ENCODE data around the gene DCT. TPM values are rescaled to one million over a fixed set of nuclear protein-coding genes. Genes with fewer than 3 reads are reported as not detected.

The DCT gene
- total and polyA plus RNA-seq, 2 of the 8 experiments (the other 6 are each of a cell fraction or from before 2014, with no cell fraction given): 0.02 TPM; not detected in 1

GRCh38 chr13:94435604-94436226, 43.8 kb downstream of the DCT start:
- H3K27me3 ChIP-seq (replicated peaks in 1 of 4; ENCODE audit: control insufficient read depth in 3 of 4, extremely low read depth in 1 of 4, insufficient read depth in 3 of 4, low read length in 3 of 4): no peaks in the 10 kb centered on the region; a peak in 1 of 7 replicates
- H3K9me3 ChIP-seq (ENCODE audit: insufficient read depth in 2 of 2, low read depth in 1 of 2, low read length in 1 of 2): no peaks in the 10 kb centered on the region
- WGBS, 2 experiments (ENCODE audit: extremely low coverage in 1 of 2, insufficient coverage in 1 of 2, insufficient read length in 1 of 2, insufficient replicate concordance in 2 of 2, low coverage in 1 of 2, low lambda C conversion rate in 2 of 2, missing lambda C conversion rate in 1 of 2): 54% methylated on average over 4 of the region's 4 CpGs; no CpG with 5 or more reads in 1 of the 2 experiments
- H3K9ac ChIP-seq (replicated peaks in 1 of 4; ENCODE audit: extremely low read depth in 1 of 4, low read depth in 3 of 4, low read length in 3 of 4): no peak overlapping the region
- H3K36me3 ChIP-seq (ENCODE audit: control insufficient read depth in 2 of 4, insufficient read depth in 4 of 4, low read length in 3 of 4): no peaks in the 10 kb centered on the region
- no peak overlapping the region for H3K56ac ChIP-seq (replicated peaks; ENCODE audit: insufficient read length, low read depth, low read length)
- no peak overlapping the region for H2AK5ac ChIP-seq (ENCODE audit: low read depth, low read length)
- no peak overlapping the region for H2BK15ac ChIP-seq (ENCODE audit: low read length)
- H3K14ac ChIP-seq (ENCODE audit: insufficient read length): no peak overlapping the region
- TF ChIP-seq NRF1 (IDR thresholded peaks at IDR 0.05; ENCODE audit: low read depth, low read length): no peak
- peak; percentile 72 for TF ChIP-seq CEBPB (IDR thresholded peaks at IDR 0.05; ENCODE audit: low read depth, low read length)
- peak in 2 of 3 experiments; percentile 39 to 43; a peak in 2 of 4 replicates for TF ChIP-seq CTCF (IDR thresholded peaks at IDR 0.05; ENCODE audit: control extremely low read depth in 1 of 3, insufficient read depth in 1 of 3, low read depth in 1 of 3, low read length in 3 of 3)
- TF ChIP-seq RAD21 (IDR thresholded peaks at IDR 0.05 in 1 of 2, conservative IDR thresholded peaks at IDR 0.05 in 1 of 2; ENCODE audit: low read depth in 2 of 2, low read length in 2 of 2): peak; percentile 78 to 82
- no peaks in the 10 kb centered on the region for H3K79me1 ChIP-seq (ENCODE audit: low read depth, low read length)
- H3K79me2 ChIP-seq (ENCODE audit: control insufficient read depth in 1 of 2, insufficient read depth in 2 of 2, low read length in 2 of 2): no peaks in the 10 kb centered on the region
- no peak overlapping the region for H4K91ac ChIP-seq (replicated peaks; ENCODE audit: insufficient read length, low read length)
- H3K23ac ChIP-seq (ENCODE audit: insufficient read length): no peak overlapping the region
- no peak overlapping the region for H2BK20ac ChIP-seq (ENCODE audit: low read length)
- H4K5ac ChIP-seq (ENCODE audit: insufficient read length, low read depth, low read length): no peak overlapping the region
- peaks cover 0 to 3% (median under 1%) of the 10 kb centered on the region in 4 experiments; a peak in 2 of 7 replicates for H3K4me1 ChIP-seq (replicated peaks in 1 of 4; ENCODE audit: control insufficient read depth in 3 of 4, insufficient read depth in 4 of 4, low read length in 3 of 4)
- H3K18ac ChIP-seq (ENCODE audit: extremely low read depth, low read length): no peak overlapping the region
- no peak overlapping the region for H3K4me2 ChIP-seq (ENCODE audit: insufficient read depth in 1 of 2, low read depth in 2 of 2, low read length in 2 of 2)
- ChIA-PET POLR2A (ENCODE audit: partially characterized antibody) (interaction anchor here (0.6 to 1.5 kb wide), 3 partner anchors 19 to 182 kb away, joined by 3 to 4 read pairs (median 3); no protein-coding TSS in a partner anchor), CTCF (ENCODE audit: partially characterized antibody) (interaction anchor here (0.6 to 12.2 kb wide), 26 partner anchors 8 to 960 kb away, joined by 3 to 121 read pairs (median 4); no protein-coding TSS in a partner anchor)
- H4K8ac ChIP-seq (ENCODE audit: extremely low read depth, insufficient read depth, low read length): no peak overlapping the region
- no peaks in the 10 kb centered on the region for H3K23me2 ChIP-seq (ENCODE audit: low read depth, low read length)
- H2BK120ac ChIP-seq (replicated peaks; ENCODE audit: low read depth, low read length): no peak overlapping the region
- H2AFZ ChIP-seq (ENCODE audit: low read length): no peak overlapping the region
- no peak overlapping the region for H3K4ac ChIP-seq (replicated peaks; ENCODE audit: insufficient read length, low read depth, low read length)
- no peak for DNase-seq (ENCODE audit: low read depth in 1 of 2, low spot score in 2 of 2)
- no peak for FAIRE-seq
- H2BK5ac ChIP-seq (ENCODE audit: low read depth, low read length): no peak overlapping the region
- H3K27ac ChIP-seq (ENCODE audit: low read depth, low read length): no peak overlapping the region
- no peak overlapping the region for H2BK12ac ChIP-seq (ENCODE audit: low read depth, low read length)
- no peak overlapping the region for H3K4me3 ChIP-seq (ENCODE audit: extremely low read depth in 1 of 4, insufficient read depth in 2 of 4, low read depth in 3 of 4, low read length in 4 of 4)
- H4K20me1 ChIP-seq (replicated peaks in 1 of 2; ENCODE audit: control insufficient read depth in 1 of 2, insufficient read depth in 2 of 2, low read length in 2 of 2): no peaks in the 10 kb centered on the region

All from H1 (cell line).